ENCODE measurements around the gene FAM98B.

FAM98B gene

DNA sequence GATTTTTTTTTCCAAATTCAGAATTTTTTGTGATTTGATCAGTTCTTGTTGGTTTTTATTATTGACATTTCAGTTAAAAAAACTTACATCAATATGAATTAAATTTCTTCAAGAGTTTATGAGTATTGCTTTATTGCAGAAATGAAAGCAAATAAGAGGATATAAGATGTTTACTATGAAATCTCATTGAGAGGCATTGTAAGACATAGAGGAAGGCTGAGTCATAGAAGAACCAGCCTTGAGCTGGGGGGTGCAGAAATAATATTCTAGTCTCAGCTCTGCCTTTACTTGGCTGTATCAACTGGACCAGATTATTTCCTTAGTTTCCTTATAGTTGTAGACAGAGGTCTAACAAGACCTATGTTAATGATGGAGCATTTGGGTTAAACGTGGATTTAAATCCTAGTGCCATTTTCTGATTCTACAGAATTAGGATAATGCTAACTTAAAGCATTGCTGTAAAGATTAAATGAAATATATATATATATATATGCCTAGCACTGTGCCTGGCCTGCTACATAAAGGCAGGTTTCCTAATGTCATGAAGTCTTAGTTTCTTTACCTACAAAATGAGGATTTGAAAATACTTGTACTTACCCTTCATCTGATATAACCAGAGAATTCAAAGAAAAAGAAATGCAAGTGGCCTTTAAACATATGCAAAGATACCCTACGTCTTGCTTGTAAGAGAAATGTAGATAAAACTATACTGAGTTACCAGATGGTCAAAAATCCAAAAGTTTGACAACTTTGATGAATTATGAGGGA, 7.3 kb downstream of the FAM98B start:
- H3K4me3 ChIP-seq (ENCODE audit: low read length), result no peak overlapping the region
- TF ChIP-seq, protein P1, sequence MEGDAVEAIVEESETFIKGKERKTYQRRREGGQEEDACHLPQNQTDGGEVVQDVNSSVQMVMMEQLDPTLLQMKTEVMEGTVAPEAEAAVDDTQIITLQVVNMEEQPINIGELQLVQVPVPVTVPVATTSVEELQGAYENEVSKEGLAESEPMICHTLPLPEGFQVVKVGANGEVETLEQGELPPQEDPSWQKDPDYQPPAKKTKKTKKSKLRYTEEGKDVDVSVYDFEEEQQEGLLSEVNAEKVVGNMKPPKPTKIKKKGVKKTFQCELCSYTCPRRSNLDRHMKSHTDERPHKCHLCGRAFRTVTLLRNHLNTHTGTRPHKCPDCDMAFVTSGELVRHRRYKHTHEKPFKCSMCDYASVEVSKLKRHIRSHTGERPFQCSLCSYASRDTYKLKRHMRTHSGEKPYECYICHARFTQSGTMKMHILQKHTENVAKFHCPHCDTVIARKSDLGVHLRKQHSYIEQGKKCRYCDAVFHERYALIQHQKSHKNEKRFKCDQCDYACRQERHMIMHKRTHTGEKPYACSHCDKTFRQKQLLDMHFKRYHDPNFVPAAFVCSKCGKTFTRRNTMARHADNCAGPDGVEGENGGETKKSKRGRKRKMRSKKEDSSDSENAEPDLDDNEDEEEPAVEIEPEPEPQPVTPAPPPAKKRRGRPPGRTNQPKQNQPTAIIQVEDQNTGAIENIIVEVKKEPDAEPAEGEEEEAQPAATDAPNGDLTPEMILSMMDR (conservative IDR thresholded peaks at IDR 0.05; ENCODE audit: low read length), result no peak
- DNase-seq (ENCODE audit: low read depth), result no peak

DNA sequence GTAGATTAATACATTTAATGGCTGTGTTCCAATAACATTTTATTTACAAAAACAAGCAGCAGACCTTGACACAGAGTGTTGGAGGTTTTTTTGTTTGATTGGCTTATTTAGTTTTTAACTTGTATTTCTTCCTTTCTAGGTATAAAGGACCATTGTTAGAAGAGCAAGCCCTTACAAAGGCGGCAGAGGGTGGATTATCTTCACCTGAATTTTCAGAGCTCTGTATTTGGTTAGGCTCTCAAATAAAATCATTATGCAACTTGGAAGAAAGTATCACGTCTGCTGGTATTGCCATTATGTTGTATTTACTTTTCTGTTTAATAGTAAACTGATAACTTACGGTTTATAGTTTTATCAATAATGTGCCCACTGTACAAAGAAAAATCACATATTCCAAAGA, 10.0 kb downstream of the FAM98B start:
- TF ChIP-seq, protein P1 (conservative IDR thresholded peaks at IDR 0.05; ENCODE audit: low read length), result no peak
- no peak for DNase-seq (ENCODE audit: low read depth)

DNA sequence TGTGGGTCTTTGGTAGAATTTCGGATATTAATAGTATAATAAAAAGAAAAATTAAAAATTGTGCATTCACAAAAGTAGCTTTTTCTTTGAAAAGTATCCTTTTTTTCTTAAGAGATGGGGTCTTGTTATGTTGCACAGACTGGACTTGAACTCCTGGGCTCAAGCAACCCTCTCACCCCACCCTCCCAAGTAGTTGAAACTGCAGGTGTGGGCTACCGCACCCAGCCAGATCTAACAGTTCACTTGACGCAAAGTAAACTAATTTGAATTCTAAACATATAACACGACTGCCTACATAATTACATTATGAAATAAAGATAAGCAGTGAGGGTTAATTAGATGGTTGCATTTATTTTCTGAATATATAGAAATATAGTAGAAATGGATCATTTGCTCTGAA, 10.7 kb downstream of the FAM98B start:
- TF ChIP-seq, protein P1 (conservative IDR thresholded peaks at IDR 0.05; ENCODE audit: low read length), result no peak
- no peak for DNase-seq (ENCODE audit: low read depth)
- no peak overlapping the region for H3K4me3 ChIP-seq (ENCODE audit: low read length)

More for the DNA sequence above, 10.0 kb downstream of the FAM98B start:
- no peak overlapping the region for H3K4me3 ChIP-seq (ENCODE audit: low read length)

DNA sequence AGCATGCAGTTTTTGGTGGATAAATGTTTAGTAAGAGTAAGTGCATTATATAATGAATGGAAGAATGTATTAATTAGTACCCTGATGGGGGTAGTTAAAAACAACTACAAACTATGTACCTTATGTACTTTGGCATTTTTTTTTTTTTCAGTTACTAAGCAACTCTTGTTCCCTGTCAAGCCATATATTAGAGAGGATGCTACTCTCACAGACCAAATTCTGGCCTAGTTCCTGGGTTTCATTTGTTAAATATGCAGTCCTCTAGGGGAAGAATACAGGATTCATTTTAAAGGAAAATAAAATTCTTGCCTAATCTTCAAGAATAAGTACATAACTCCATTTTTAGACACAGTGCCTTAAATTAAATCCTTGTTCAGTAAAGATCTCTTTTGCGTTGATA, 16.9 kb downstream of the FAM98B start:
- H3K4me3 ChIP-seq (ENCODE audit: low read length), result no peak overlapping the region
- peak; percentile 10 for DNase-seq (ENCODE audit: low read depth)
- TF ChIP-seq, protein P1 (conservative IDR thresholded peaks at IDR 0.05; ENCODE audit: low read length), result no peak

DNA sequence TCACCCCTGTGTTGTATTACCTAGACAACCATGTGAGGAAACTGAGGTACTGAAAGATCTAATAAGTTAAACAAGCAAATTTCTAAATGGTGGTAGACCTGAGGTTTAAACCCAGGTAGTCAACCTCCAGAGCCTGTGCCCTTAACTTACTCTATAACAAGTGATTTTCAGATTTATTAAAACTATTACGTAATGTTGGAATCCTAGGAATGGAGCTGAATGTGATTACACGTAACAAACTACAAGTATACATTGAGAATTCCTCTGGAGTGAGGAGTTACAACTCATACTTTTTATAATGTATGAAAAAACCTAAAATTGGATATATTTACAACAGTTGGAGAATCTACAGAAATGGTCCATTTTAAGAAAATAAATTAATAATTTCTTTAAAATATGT, 18.0 kb downstream of the FAM98B start:
- TF ChIP-seq, protein P1 (conservative IDR thresholded peaks at IDR 0.05; ENCODE audit: low read length), result no peak
- H3K4me3 ChIP-seq (ENCODE audit: low read length), result no peak overlapping the region
- DNase-seq (ENCODE audit: low read depth), result no peak

DNA sequence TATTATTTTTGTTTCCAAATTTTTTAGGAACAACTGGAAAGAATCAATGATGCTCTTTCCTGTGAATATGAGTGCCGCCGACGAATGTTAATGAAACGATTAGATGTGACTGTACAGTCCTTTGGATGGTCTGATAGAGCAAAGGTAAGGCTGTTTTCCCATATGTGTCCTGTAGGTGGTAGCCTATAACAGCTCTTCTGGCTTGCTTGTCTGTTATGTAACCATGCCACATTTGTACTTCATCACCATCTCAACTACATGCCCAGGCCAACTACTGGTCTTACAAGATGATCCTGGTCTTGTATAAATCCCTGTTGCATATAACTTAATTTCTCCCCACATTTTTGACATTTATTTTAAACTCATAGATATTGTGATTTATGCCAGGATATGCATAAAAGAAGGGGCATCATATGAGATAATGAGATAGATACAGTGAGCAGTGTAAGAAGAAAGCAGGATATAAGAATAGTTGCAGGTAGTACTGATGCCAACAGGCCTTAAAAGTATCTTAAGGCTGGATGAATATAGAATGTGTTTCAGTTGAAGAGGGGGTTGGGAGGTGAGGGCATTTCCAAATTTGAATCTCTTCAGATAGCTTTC, 20.3 kb downstream of the FAM98B start:
- peak; percentile 87 for DNase-seq (ENCODE audit: low read depth)

More for the DNA sequence above, 20.3 kb downstream of the FAM98B start:
- TF ChIP-seq, protein P1 (conservative IDR thresholded peaks at IDR 0.05; ENCODE audit: low read length), result peak; percentile 89
- no peak overlapping the region for H3K4me3 ChIP-seq (ENCODE audit: low read length)

Data from AG10803 (cell line).